HG02852 (cell line): ENCODE data around the gene ZNF345.

Experiments
- ATAC-seq: cut with Tn5 transposase; IDR thresholded peaks from one replicate; pipeline ENCODE4 v1.9.1; 2021; ENCODE audit warnings: mild to moderate bottlenecking, moderate library complexity; ENCODE audit not compliant: unreplicated experiment

The ZNF345 gene

DNA sequence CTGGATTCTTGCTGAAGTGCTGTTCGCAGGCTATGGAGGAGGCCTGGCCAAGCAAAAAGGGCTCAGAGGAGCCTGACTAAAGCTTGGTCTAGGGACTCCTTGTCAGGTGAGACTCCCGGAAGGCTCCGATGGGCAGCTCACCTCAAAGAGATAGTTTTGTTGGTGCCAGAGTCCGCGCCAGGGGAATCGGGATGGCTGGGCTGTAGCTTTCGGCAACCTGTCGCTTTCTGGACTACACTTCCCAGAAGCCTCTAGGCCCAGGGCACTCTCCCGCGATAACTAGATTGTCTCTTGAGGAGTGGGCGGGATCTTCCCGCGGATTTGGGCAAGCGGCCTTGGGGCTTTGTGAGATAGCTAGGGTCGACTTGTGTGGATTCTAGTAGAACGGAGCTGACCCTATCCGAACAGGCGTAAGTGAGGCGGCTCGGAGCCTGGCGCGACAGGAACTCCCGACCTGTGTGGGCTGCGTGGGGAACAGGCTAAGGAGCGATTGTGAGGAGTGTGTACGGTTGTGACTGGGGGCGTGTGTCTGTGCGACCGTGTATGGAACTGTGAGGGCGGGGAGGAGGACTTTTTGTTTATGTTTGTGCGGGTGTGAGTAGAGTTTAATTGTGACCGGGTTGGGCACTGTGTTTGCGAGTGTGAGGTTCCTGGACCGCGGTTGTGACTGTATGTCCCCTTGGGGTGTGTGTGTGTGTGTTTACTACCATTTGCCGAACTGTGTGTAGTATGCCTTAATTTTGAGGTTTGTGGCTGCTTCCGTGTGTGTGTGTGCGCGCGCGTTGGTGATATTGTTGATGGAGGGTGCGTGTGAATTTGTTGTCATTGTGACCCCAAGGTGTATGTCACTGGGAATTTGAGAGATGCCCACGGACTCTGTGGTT lies at the start of gene ZNF345:
Gene ZNF345, plus strand, starts transcription at position 318 of the 884 bp plus-strand sequence. CDS start 25,955 bp downstream, outside the sequence.
- ATAC-seq = peak; percentile 74

DNA sequence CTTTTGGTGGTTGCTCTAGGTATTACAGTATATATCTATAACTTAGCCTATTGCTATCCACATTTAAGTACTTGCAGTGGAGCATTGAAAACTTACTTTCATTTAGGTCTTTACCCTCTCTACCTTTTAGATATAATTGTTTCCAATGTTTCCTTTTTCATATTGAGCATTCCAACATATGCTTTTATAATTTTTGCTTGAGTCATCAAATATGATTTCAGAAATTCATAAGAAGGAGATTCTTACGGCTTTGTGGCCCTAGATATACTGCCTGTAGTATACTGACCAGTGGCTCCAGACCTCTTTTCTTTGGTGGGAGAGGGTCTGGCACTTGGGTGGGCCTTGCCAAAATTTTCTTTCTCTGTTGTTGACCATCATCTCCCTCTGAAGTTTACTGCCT lies 45.3 kb upstream of the ZNF345 start:
- ATAC-seq = no peak

GRCh38 chr19:36807029-36807428 lies 43.6 kb upstream of the ZNF345 start:
- ATAC-seq = no peak

GRCh38 chr19:36819130-36819630 lies 31.5 kb upstream of the ZNF345 start:
- no peak for ATAC-seq

DNA sequence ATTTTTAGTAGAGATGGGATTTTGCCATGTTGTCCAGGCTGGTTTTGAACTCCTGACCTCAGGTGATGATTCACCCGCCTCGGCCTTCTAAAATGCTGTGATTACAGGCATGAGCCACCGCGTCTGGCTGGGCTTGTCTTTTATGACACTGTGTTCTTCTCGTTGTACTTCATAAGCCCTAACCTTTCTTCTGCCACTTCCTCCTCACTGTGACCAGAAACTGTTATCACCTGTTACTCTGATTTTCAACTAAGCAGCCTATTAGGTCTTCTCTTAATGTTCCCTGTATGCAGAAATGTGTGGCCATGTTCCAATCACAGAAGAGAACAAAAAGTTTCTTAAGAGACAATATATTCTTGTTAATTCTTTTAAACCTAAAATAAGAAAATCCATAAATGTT lies 28.9 kb upstream of the ZNF345 start:
- no peak for ATAC-seq

- ATAC-seq = no peak
Measured at GRCh38 chr19:36833430-36833829, 17.2 kb upstream of the ZNF345 start.

DNA sequence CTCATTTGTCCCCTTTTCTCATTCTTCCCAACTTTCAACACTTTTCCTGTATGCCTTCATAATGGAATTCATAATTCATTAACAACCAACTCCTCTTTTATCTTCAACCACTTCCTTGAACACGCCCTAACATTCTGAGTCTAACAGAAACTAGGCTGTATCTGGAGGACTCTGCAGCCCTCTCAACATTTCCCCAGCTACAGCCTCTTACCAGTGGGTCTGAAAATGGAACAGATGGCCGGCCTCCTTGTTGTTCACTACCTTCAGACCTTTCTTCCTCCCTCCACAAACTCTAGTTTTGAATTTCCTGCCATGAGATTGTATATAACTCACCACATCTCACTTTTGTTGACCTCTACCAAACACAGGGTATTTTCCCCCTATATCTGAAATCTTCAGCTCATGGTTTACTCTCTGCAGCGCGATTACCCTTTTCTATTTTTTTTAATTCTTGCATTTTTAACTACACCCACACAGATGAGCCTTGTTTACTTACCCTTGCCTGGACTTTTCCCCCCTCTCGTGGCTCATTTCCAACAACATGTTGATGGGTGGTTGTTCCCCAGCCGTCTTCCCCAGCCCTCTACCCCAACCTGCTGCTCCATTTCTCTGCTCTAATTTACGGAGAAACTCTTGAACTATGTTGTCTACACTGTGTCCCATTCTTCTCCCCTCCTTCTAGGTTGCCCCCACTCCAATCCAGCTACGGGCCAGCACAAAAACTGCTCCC lies 13.3 kb upstream of the ZNF345 start:
- no peak for ATAC-seq

- ATAC-seq = peak; percentile 91
Measured at GRCh38 chr19:36837906-36838783, 12.5 kb upstream of the ZNF345 start, which contains the start of gene ZNF790. Gene ZNF790 (minus strand): TSS chr19:36838387. CDS start chr19:36825619, 12,768 bp downstream.

DNA sequence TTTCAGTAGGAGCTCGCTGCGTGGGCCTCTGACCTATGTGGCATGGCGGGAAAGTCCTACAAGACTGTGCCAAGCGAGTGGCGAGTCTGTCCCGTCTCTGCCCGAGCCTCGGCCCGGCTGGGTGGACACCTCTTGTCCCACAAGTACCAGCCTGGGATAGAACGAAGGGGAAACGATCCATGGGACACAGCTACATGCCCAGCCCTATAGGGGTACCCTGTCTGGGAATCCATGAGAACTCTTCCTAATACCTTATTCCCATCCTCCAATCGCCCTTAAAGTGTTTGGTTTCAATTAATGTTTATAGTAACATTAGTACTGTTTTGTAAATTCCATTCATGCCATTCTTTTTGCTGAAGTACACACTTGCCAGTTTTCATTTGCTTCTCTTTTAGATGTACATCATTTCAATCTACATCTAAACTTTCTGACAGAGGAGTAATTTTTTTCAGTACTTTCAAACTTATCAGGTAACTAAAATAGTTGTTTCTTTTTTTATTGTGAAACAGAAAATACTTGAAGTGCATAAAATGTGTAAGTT lies 11.8 kb upstream of the ZNF345 start:
- ATAC-seq = no peak

GRCh38 chr19:36847968-36848367 lies 2.7 kb upstream of the ZNF345 start:
- ATAC-seq = no peak

- ATAC-seq = peak; percentile 88
Measured at GRCh38 chr19:36849701-36850558, 746 bp upstream of the ZNF345 start.

- no peak for ATAC-seq
Measured at GRCh38 chr19:36851898-36852297, 1.2 kb downstream of the ZNF345 start.

- no peak for ATAC-seq
Measured at GRCh38 chr19:36876993-36877938, 26.6 kb downstream of the ZNF345 start.

GRCh38 chr19:36891768-36892357 lies 41.2 kb downstream of the ZNF345 start:
- ATAC-seq = no peak

GRCh38 chr19:36894849-36895383 lies 44.2 kb downstream of the ZNF345 start:
- no peak for ATAC-seq

GRCh38 chr19:36898422-36898821 lies 47.7 kb downstream of the ZNF345 start:
- no peak for ATAC-seq

DNA sequence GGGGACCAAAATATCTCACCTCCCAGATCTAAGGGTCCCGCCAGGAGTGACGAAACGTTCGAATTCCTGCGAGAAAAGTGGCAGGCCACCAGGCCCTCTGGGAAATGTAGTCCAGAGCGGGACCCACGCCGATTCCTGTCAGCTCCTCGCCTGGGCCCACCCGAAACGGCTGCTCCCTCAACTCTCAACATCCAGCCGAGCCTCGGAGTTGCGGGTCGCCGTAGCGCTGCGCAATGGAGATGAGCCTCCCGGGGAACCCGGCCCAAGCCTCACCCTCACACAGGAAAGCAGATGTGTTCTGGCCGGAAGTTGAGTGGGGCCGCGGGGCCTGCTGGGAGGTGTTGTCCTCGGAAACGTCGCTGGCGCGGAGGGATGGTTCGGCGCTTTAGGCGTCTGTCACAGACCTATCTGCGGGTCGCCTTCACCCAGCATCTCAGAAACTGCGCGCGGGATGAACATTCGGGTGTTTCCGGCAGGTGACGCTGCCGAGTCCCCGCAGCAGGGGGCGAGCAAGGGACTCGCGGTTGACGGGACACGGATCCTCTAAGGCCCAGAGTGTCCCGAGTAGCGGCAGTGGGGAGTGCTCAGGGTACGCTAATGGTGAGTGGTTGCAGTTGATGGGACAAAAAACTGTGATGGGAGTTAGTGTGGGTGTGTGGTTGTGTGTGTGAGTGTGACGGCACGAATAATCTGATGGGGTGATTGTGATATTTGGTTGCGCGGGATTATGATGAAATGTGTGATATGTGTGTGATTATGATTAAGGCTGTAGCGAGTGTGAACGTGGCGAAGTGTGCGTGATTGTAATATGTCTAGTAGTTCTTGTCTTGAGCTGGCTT lies 65.5 kb downstream of the ZNF345 start, which contains the start of the genes ZNF568 and ZNF829:
Gene ZNF568, plus strand, starts transcription at position 341 of the 839 bp plus-strand sequence. CDS start 6,439 bp downstream, outside the sequence.
Gene ZNF829, minus strand, starts transcription at position 300 of the 839 bp plus-strand sequence. CDS start 1,124 bp downstream, outside the sequence.
- ATAC-seq = peak; percentile 96
